Neuron (in vitro differentiated cells): ENCODE measurements around the gene SEMA3E.
A peak's percentile ranks its signal among the peaks of the same experiment; 100 is the strongest.

ENCODE experiments used
- H2AFZ ChIP-seq: one replicate; pipeline ENCODE4 v1.6.1; 2013; ENCODE audit warnings: low read depth, mild to moderate bottlenecking, inconsistent platforms, low read length, moderate library complexity
- H3K27me3 ChIP-seq: one replicate; pipeline ENCODE4 v1.6.1; 2013; ENCODE audit warnings: low read length; ENCODE audit not compliant: insufficient read depth
- H3K36me3 ChIP-seq: one replicate; pipeline ENCODE4 v1.6.1; 2013; ENCODE audit warnings: low read length; ENCODE audit not compliant: insufficient read depth
- H3K4me1 ChIP-seq: one replicate; pipeline ENCODE4 v1.6.1; 2013; ENCODE audit warnings: low read length; ENCODE audit not compliant: insufficient read depth
- H3K4me3 ChIP-seq: 2 replicates; pipeline ENCODE4 v1.5.1; 2013; ENCODE audit warnings: mild to moderate bottlenecking, low read length, moderate library complexity
- H3K9me3 ChIP-seq: one replicate; pipeline ENCODE4 v1.6.1; 2013; ENCODE audit warnings: low read length

SEMA3E gene

GRCh38 chr7:83528925-83529423 lies 120.0 kb downstream of the SEMA3E start:
- Histone ChIP-seq H2AFZ (no peak overlapping the region), H3K27me3 (no peaks in the 10 kb centered on the region), H3K4me1 (no peaks in the 10 kb centered on the region), H3K36me3 (no peaks in the 10 kb centered on the region), H3K9me3 (no peaks in the 10 kb centered on the region), H3K4me3 (no peak overlapping the region)

GRCh38 chr7:83524277-83525075 lies 124.5 kb downstream of the SEMA3E start:
- H3K4me1 ChIP-seq, result no peaks in the 10 kb centered on the region
- no peaks in the 10 kb centered on the region for H3K27me3 ChIP-seq
- no peak overlapping the region for H3K4me3 ChIP-seq
- H2AFZ ChIP-seq, result no peak overlapping the region
- no peaks in the 10 kb centered on the region for H3K9me3 ChIP-seq
- no peaks in the 10 kb centered on the region for H3K36me3 ChIP-seq

- Histone ChIP-seq H3K4me1 (peaks cover 11% of the 10 kb centered on the region), H3K27me3 (no peaks in the 10 kb centered on the region), H3K4me3 (no peak overlapping the region), H3K9me3 (no peaks in the 10 kb centered on the region), H2AFZ (no peak overlapping the region), H3K36me3 (no peaks in the 10 kb centered on the region)
These were observed 128.2 kb downstream of the SEMA3E start for GRCh38 chr7:83520726-83521125.

- Histone ChIP-seq H3K27me3 (no peaks in the 10 kb centered on the region), H2AFZ (no peak overlapping the region), H3K9me3 (no peaks in the 10 kb centered on the region), H3K4me3 (no peak overlapping the region), H3K4me1 (peaks cover 11% of the 10 kb centered on the region), H3K36me3 (no peaks in the 10 kb centered on the region)
These were observed 129.7 kb downstream of the SEMA3E start for GRCh38 chr7:83519240-83519639.

- H3K9me3 ChIP-seq, result no peaks in the 10 kb centered on the region
- peak overlapping the region; percentile 32 for H2AFZ ChIP-seq
- peaks cover 11% of the 10 kb centered on the region for H3K4me1 ChIP-seq
- no peak overlapping the region for H3K4me3 ChIP-seq
- no peaks in the 10 kb centered on the region for H3K27me3 ChIP-seq
- H3K36me3 ChIP-seq, result no peaks in the 10 kb centered on the region
These were observed 131.8 kb downstream of the SEMA3E start for GRCh38 chr7:83517035-83517700.

- no peak overlapping the region for H2AFZ ChIP-seq
- no peaks in the 10 kb centered on the region for H3K36me3 ChIP-seq
- H3K4me3 ChIP-seq, result no peak overlapping the region
- peaks cover 11% of the 10 kb centered on the region for H3K4me1 ChIP-seq
- no peaks in the 10 kb centered on the region for H3K27me3 ChIP-seq
- H3K9me3 ChIP-seq, result no peaks in the 10 kb centered on the region
These were observed 134.0 kb downstream of the SEMA3E start for GRCh38 chr7:83514977-83515376.

- Histone ChIP-seq H3K27me3 (no peaks in the 10 kb centered on the region), H3K9me3 (no peaks in the 10 kb centered on the region), H3K4me3 (no peak overlapping the region), H3K4me1 (no peaks in the 10 kb centered on the region), H3K36me3 (no peaks in the 10 kb centered on the region), H2AFZ (no peak overlapping the region)
These were observed 139.5 kb downstream of the SEMA3E start for GRCh38 chr7:83509255-83510021.

GRCh38 chr7:83504330-83504729 lies 144.6 kb downstream of the SEMA3E start:
- H2AFZ ChIP-seq, result no peak overlapping the region
- H3K27me3 ChIP-seq, result no peaks in the 10 kb centered on the region
- H3K4me1 ChIP-seq, result no peaks in the 10 kb centered on the region
- no peaks in the 10 kb centered on the region for H3K36me3 ChIP-seq
- H3K9me3 ChIP-seq, result no peaks in the 10 kb centered on the region
- H3K4me3 ChIP-seq, result no peak overlapping the region

- H3K4me3 ChIP-seq, result no peak overlapping the region
- H3K27me3 ChIP-seq, result no peaks in the 10 kb centered on the region
- no peaks in the 10 kb centered on the region for H3K4me1 ChIP-seq
- H2AFZ ChIP-seq, result no peak overlapping the region
- H3K9me3 ChIP-seq, result no peaks in the 10 kb centered on the region
- H3K36me3 ChIP-seq, result no peaks in the 10 kb centered on the region
These were observed 146.3 kb downstream of the SEMA3E start for GRCh38 chr7:83502636-83503035.

- no peaks in the 10 kb centered on the region for H3K36me3 ChIP-seq
- no peak overlapping the region for H3K4me3 ChIP-seq
- no peaks in the 10 kb centered on the region for H3K27me3 ChIP-seq
- no peak overlapping the region for H2AFZ ChIP-seq
- H3K9me3 ChIP-seq, result no peaks in the 10 kb centered on the region
- no peaks in the 10 kb centered on the region for H3K4me1 ChIP-seq
These were observed 154.3 kb downstream of the SEMA3E start for GRCh38 chr7:83494683-83495082.

- Histone ChIP-seq H3K27me3 (no peaks in the 10 kb centered on the region), H3K4me3 (no peak overlapping the region), H3K4me1 (no peaks in the 10 kb centered on the region), H3K9me3 (no peaks in the 10 kb centered on the region), H3K36me3 (no peaks in the 10 kb centered on the region), H2AFZ (no peak overlapping the region)
These were observed 156.1 kb downstream of the SEMA3E start for GRCh38 chr7:83492802-83493201.

GRCh38 chr7:83487801-83488200 lies 161.1 kb downstream of the SEMA3E start:
- Histone ChIP-seq H3K9me3 (no peaks in the 10 kb centered on the region), H3K4me3 (no peak overlapping the region), H2AFZ (peak overlapping the region; percentile 26), H3K27me3 (no peaks in the 10 kb centered on the region), H3K4me1 (no peaks in the 10 kb centered on the region), H3K36me3 (no peaks in the 10 kb centered on the region)

GRCh38 chr7:83486957-83487356 lies 162.0 kb downstream of the SEMA3E start:
- no peak overlapping the region for H2AFZ ChIP-seq
- H3K9me3 ChIP-seq, result no peaks in the 10 kb centered on the region
- H3K4me1 ChIP-seq, result no peaks in the 10 kb centered on the region
- no peak overlapping the region for H3K4me3 ChIP-seq
- H3K27me3 ChIP-seq, result no peaks in the 10 kb centered on the region
- no peaks in the 10 kb centered on the region for H3K36me3 ChIP-seq
